Suppressor macrophage (primary cell): ENCODE data around the gene MRPS18B.
"Not testable (repeated sequence)": the region's sequence is repeated elsewhere in the genome, so short reads cannot be mapped to it uniquely, and the experiment has no call there.

Experiments used
- DNase-seq, 4 experiments: peaks; one replicate each; pipeline ENCODE4 v3.0.0-alpha.2; 2020 to 2022

The MRPS18B gene

DNA sequence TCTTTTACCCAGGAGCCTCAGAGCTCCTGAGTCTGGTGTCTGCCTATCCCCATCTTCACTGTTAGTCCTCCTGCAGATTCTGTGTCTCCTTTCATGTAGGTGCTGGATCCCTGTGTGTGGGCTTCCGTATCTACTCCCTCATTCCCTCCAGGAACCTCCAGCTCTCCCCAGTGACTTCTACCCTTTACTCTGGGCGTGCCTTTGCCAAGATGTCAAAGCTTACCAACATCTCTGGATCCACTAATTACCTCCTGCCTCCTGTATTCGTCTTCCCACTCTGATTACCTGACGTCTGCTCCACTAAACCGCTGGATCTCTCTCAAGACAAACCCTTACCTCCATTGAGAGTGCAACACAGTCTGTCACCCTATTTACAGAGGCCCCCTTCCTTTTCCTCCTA, 27.1 kb downstream of the MRPS18B start:
- no peak for DNase-seq

DNA sequence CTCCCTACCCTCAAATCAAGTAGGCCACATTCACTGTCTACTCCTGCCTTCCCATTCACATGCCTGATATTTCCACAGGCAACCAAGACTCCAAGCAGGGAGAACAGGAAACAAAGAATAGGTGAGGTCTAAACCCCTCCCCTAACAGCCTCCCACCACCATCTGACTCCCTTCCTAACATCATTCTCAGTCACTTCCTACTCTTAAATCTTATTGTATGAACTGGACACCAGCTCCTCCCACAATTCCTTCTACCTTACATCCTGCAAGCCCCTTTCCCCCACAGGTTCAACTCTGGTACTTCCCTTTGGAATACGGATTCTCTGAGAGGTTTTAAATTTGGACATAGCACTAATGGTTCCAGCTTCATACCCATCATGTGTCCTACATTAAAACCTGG, 28.3 kb downstream of the MRPS18B start:
- DNase-seq, result no peak

DNA sequence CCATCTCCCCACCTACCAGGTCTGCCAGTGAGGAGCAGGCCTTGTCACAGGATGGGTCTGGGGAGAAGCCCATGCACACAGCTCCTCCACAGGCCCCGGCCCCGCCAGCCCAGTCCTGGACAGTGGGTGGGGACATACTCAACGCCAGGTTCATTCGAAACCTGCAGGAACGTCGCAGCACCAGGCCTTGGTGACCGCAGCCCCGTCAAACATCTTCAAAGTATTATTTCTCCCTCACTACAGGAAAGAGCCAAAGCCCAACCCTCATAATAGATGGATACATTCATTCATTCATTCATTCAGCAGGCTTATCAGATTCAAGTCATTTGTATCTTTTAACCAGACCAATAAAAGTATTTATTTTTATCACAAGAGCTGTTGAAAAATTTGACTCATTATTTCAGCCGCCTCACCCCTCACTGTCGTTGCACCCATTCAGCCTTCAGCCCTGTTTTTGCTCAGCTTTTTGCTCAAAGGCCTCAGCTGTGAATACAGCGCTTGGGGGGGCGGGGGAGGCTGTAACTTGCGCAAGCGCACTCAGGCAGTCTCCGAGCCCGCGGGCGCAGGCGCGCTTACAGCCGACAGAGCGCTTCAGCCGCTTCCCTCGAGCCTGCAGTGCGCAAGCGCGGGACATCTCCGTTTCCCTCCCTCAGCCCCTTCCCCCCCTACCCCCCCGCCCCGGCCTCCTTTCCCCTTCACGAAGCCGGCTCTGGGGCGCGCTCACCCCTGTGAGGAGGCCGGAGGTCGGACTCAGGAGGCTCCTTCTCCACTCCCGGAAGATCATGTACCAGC, 29.0 kb downstream of the MRPS18B start, which contains the start of gene C6orf136:
TSS of gene C6orf136 (plus strand) at position 684 of the 792 bp plus-strand sequence. CDS start at position 783, 99 bp downstream.
- peak; percentile 94 to 98 (median 96) for DNase-seq

DNA sequence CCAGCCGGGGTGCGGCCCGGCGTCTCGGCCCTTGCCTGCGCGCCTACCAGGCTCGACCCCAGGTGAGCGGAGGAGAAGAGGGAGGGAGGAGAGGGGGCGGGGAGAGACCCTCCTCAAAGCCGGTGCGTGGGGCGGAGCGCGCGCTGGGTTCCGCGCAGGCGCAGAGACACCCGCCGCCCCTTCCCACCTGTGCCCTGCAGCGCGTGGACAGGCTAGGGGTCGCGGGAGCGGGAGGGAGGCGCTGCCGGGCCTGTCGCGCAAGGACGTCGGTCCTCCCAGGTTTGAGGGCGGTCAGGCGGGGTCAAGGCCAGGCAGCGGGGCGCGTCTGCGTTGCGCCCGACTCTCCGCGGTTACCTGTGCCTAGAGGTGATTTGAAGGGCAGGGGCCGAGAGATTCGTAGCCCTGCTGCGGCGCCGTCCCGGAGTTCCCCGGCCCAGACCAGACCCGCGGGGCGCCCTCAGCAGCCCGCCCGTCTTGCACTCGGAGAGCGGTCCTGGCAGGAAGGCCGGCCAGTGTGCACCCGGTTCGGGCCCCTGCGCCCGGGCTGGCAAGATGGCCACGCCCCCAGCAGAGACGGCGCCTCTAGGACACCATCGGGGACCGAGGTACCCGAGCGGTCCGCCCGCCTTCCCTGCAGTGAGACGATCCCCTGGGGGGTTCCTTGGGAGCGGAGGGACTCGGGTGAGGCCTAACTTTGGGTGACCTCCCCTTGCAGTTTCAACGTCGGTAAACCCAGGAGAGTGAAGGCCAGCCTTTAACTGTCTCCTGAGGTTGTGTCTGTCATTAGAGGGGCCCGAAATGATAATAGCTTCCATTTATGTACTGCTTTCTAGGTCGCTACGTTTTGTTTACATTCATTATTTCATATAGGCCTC, 29.8 kb downstream of the MRPS18B start:
- DNase-seq, result peak; percentile 76 to 89 (median 83)

- no peak for DNase-seq
Observed at GRCh38 chr6:30651143-30651542, 33.5 kb downstream of the MRPS18B start.

DNA sequence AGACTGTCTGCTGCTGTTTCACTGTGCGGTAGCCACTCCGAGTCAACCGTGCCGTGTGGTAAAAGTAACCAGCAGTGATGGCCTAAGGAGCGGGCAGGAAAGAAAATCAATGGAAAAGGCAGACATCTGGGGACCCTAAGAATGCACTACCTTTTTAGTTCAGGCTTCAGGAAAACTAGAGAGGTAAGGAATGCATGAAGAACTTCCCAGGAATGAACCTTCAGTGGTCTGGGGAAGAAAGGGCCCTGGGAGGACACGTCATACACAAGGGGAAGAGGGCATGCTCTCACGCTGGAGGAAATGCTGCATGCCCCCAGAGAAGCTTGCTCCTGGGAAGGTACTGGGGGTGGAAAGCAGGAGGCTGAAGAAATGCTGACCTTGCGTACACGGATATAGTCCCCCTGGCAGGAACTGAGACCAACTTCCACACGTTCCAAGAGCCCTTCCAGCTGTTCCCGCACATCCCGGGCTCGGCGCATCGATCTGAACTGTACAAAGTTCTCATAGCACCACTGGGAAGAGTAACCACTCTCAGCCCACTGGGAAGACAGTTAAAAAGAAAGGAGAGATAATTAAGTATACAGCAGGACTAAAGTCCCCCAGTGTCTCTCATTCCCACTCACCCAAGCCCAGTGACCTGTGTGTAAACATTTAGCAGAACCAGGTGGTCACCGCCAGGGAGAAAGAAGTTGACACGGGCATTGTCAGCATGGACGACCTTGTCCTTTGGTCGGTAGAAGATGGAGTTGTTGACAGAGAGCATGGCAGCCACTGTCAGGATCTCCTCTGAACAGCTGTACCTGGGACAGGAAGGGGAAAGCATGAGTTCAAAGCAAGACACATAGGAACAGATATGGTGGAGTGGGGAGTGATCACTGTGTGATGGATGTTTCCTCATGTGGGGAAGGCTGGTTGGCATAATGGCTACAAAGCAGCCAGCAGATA, 37.4 kb downstream of the MRPS18B start:
- no peak for DNase-seq

DNA sequence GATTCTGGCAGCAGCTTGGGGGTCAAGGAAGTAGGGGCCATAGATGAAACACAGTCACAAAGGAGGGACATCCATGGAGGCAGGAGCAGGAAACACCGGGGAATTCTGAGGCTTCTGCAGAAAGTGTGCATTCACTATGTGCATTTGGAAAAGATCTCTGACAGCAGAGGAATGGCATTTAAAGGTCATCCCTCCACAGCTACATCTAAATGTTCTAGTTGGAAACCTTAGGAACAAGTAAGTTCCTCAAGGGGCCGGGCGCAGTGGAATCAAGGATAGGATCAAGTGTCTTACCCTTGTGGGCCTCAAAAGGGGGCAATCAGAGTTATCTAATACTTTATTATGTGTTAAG, 38.1 kb downstream of the MRPS18B start:
- DNase-seq, result no peak

DNA sequence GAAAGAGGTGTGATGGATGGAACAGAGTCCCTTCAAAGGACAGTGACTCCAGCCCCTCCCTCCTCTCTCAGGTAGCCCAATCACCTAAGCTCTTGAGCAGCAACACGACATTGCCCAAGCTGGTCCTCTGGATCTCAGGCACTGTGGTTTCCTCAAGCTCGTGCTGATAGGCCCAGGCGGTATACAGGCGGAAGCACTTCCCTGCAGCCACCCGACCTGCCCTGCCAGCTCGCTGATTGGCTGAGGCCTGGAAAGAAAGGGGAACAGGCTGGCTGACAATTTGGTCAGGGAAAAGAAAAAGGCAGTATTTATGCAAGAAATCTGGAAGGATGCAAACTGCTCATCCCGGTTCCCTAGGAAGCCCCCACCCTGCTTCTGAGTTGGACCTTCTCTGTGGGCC, 38.9 kb downstream of the MRPS18B start:
- DNase-seq, result peak; percentile 74 to 86 (median 82)

DNA sequence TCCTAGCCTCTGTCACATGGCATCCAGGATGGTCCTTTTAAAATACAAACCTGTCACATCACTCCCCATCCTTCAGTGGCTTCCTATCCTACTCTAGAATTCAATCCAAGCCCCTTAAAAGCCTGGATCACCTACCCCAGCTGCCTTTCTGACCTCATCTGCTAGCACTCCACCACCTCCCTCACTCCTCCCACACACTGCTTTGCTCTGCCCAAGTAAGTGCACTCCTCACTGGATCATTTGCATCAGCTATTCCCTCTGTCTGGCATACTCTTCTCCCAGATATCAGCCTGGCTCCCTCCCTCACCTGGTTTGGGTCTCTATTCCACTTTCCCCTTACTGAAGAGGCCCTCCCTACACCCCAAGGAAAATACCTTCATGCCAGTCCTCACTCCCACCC, 39.8 kb downstream of the MRPS18B start:
- peak in 1 of 4 experiments; percentile 15 for DNase-seq

DNA sequence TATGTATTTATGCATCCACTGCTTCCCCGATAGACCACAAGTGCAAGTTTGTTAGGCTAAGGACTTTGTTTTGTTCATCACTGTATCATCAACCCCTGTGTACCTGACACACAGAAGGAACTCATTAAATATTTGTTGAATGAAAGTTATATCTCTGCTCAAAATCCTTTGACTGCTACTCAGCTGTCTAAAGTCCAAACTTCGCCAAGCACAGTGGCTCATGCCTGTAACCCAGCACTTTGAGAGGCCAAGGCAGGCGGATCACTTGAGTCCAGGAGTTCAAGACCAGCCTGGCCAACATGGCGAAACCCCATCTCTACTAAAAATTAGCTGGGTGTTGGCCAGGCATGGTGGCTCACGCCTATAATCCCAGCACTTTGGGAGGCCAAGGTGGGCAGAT, 40.3 kb downstream of the MRPS18B start:
- DNase-seq, result not testable (repeated sequence)

GRCh38 chr6:30664994-30665767, 47.5 kb downstream of the MRPS18B start:
- DNase-seq, result no peak

DNA sequence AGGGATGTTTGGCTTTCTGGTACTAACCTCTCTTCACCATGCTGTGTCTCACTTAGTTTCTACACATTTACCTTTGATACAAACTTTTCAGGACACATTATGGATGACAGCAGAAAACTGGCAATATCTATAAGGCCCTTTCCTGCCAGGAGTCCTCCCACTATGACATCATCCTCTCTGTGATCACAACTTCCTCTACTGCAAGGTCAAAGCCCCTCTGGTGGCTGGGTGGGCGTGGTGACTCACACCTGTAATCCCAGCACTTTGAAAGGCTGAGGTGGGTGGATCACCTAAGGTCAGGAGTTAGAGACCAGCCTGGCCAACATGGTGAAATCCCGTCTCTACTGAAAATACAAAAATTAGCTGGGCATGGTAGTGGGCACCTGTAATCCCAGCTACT, 48.7 kb downstream of the MRPS18B start:
- peak; percentile 57 to 77 (median 70) for DNase-seq

DNA sequence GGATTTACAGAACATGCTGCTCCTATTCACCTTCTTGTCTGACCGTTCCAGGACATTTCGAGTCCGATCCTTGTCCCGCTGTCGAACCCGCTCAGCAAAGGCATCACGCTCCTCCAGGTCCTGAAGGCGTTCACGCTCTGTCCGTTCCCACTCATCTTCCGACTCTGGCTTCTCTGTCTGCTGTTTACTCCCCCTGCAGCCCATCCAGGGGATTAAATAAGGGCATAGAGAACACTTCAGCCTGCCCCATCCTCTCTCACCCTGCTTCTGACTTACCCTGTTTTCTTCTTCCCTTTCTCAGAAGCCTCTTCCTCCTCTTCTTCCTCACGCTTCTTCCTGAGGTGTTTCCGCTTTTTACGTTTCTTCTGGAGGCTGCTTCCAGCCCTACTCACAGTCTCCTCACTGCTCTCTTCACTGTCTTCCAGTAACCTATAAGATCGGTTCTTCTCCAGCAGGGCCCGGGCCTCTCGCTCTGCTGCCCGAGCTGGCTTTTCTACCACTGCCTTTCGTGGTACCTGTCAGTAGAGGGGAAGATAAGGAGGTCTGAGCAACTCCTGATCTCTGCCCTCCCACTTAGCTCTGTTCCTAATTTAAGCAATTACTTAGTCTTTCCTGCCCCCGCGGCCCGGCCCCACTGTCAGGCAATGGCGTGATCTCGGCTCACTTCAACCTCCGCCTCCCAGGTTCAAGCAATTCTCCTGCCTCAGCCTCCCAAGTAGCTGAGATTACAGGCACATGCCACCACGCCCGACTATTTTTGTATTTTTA, 53.3 kb downstream of the MRPS18B start:
- no peak for DNase-seq

DNA sequence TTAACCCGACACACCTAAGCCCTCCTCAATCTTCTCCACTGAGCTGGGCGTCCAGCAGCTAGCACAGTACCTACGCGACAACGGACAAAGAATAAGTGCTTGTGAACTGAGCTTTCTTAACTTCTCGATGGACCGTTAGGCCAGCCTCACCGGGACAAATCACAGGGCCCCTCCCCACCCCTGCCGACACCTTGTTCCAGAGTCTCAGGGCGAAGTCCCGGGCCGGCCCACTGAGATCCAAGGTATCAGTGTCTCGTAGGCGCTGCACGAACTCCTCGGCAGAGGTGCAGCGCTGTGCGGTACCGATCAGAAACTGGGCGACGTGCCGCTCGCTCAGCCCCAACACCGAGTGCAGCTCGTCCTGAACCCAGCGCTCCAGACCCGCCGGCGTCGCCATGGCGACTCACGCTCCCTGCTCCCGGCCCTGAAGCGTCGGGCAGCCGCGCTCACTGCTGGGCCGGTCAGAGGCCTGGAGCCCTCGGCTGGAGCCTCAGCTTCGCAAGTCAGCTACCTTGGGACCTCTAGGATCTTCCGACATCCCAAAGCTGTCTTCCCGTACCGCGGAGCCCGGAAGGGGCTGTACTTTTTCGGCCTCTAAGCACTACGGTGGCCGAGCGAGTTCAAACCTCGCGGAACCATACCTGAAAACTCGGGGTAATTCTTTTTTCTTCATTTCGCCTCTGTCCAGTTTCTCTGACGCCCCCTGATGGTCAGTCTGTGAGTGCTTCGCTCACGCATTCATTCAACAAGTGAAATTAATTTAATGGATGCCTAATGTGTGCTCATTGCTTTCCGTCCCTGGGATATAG, 55.0 kb downstream of the MRPS18B start, which contains the start of gene DHX16:
TSS of gene DHX16 (minus strand) at position 562 of the 809 bp plus-strand sequence. CDS start at position 397, 165 bp downstream.
- DNase-seq, result peak; percentile 97 to 99 (median 98)
